NT2/D1 (cell line): Measurements from ENCODE around the gene LDLRAD4.

Source experiments
- DNase-seq: peaks from one replicate; pipeline ENCODE4 v3.0.0-alpha.2; 2011; ENCODE audit warnings: low read depth, low spot score
- H3K27me3 ChIP-seq: 2 replicates; pipeline ENCODE4 v1.6.0; 2011; ENCODE audit warnings: mild to moderate bottlenecking; ENCODE audit not compliant: insufficient read length, insufficient read depth
- H3K36me3 ChIP-seq: 2 replicates; pipeline ENCODE4 v1.6.1; 2011; ENCODE audit warnings: mild to moderate bottlenecking, low read length, mixed read lengths; ENCODE audit not compliant: insufficient read depth, insufficient read length
- H3K4me1 ChIP-seq: 2 replicates; pipeline ENCODE4 v1.5.1; 2011; ENCODE audit not compliant: insufficient read depth, insufficient read length
- H3K4me3 ChIP-seq: 2 replicates; pipeline ENCODE4 v1.5.1; 2011; ENCODE audit warnings: low read depth; ENCODE audit not compliant: insufficient read length
- H3K9ac ChIP-seq: 2 replicates; pipeline ENCODE4 v1.6.0; 2011; ENCODE audit warnings: low read depth; ENCODE audit not compliant: insufficient read length
- H3K9me3 ChIP-seq: 2 replicates; pipeline ENCODE4 v1.5.1; 2011; ENCODE audit warnings: mild to moderate bottlenecking, low read length; ENCODE audit not compliant: insufficient read depth
- SUZ12 ChIP-seq: IDR thresholded peaks from 2 replicates; pipeline ENCODE4 v1.6.1; 2011; ENCODE audit not compliant: insufficient read length, insufficient read depth; ENCODE audit errors: extremely low read depth
- YY1 ChIP-seq: IDR thresholded peaks from 2 replicates; pipeline ENCODE4 v1.6.1; 2011; ENCODE audit not compliant: insufficient read length, insufficient read depth
- ZNF274 ChIP-seq: IDR thresholded peaks from 2 replicates; pipeline ENCODE4 v1.6.1; 2011; ENCODE audit warnings: mild to moderate bottlenecking, low read depth, low read length

Gene LDLRAD4

GRCh38 chr18:13371689-13372418, 153.3 kb downstream of the LDLRAD4 start:
- Histone ChIP-seq H3K36me3 (no peaks in the 10 kb centered on the region), H3K4me3 (no peak overlapping the region), H3K9me3 (no peaks in the 10 kb centered on the region), H3K27me3 (no peaks in the 10 kb centered on the region), H3K4me1 (no peaks in the 10 kb centered on the region), H3K9ac (no peak overlapping the region)
- TF ChIP-seq SUZ12 (no peak), YY1 (no peak), ZNF274 (no peak)
- DNase-seq = no peak

- Histone ChIP-seq H3K4me3 (no peak overlapping the region), H3K4me1 (no peaks in the 10 kb centered on the region), H3K9me3 (no peaks in the 10 kb centered on the region), H3K27me3 (no peaks in the 10 kb centered on the region), H3K9ac (no peak overlapping the region), H3K36me3 (no peaks in the 10 kb centered on the region)
- DNase-seq = no peak
- TF ChIP-seq SUZ12 = no peak
- TF ChIP-seq YY1 = no peak
- no peak for TF ChIP-seq ZNF274
Measured at GRCh38 chr18:13372531-13372951, 154.0 kb downstream of the LDLRAD4 start.

GRCh38 chr18:13374096-13374467, 155.5 kb downstream of the LDLRAD4 start:
- no peak for DNase-seq
- H3K9ac ChIP-seq = no peak overlapping the region
- TF ChIP-seq ZNF274 = no peak
- TF ChIP-seq YY1 = no peak
- TF ChIP-seq SUZ12 = no peak
- no peaks in the 10 kb centered on the region for H3K9me3 ChIP-seq
- H3K36me3 ChIP-seq = no peaks in the 10 kb centered on the region
- no peak overlapping the region for H3K4me3 ChIP-seq
- H3K27me3 ChIP-seq = no peaks in the 10 kb centered on the region
- no peaks in the 10 kb centered on the region for H3K4me1 ChIP-seq

GRCh38 chr18:13374468-13375301, 156.1 kb downstream of the LDLRAD4 start:
- Histone ChIP-seq H3K36me3 (no peaks in the 10 kb centered on the region), H3K4me3 (no peak overlapping the region), H3K9me3 (no peaks in the 10 kb centered on the region), H3K4me1 (no peaks in the 10 kb centered on the region), H3K9ac (no peak overlapping the region), H3K27me3 (no peaks in the 10 kb centered on the region)
- DNase-seq = no peak
- TF ChIP-seq YY1 = no peak
- TF ChIP-seq ZNF274 = no peak
- TF ChIP-seq SUZ12 = no peak

- Histone ChIP-seq H3K4me3 (no peak overlapping the region), H3K36me3 (no peaks in the 10 kb centered on the region), H3K27me3 (no peaks in the 10 kb centered on the region), H3K9me3 (no peaks in the 10 kb centered on the region), H3K4me1 (peaks cover 3% of the 10 kb centered on the region), H3K9ac (no peak overlapping the region)
- TF ChIP-seq YY1 (no peak), ZNF274 (no peak), SUZ12 (no peak)
- no peak for DNase-seq
Measured at GRCh38 chr18:13375302-13376255, 157.0 kb downstream of the LDLRAD4 start.

- Histone ChIP-seq H3K9me3 (no peaks in the 10 kb centered on the region), H3K9ac (no peak overlapping the region), H3K27me3 (no peaks in the 10 kb centered on the region), H3K4me3 (no peak overlapping the region), H3K36me3 (no peaks in the 10 kb centered on the region), H3K4me1 (peaks cover 3% of the 10 kb centered on the region)
- no peak for TF ChIP-seq YY1
- TF ChIP-seq SUZ12 = no peak
- TF ChIP-seq ZNF274 = no peak
- DNase-seq = no peak
Measured at GRCh38 chr18:13376298-13376840, 157.8 kb downstream of the LDLRAD4 start.

- H3K4me1 ChIP-seq = peaks cover 3% of the 10 kb centered on the region
- H3K36me3 ChIP-seq = no peaks in the 10 kb centered on the region
- no peaks in the 10 kb centered on the region for H3K9me3 ChIP-seq
- H3K9ac ChIP-seq = no peak overlapping the region
- TF ChIP-seq ZNF274 (no peak), YY1 (no peak), SUZ12 (no peak)
- no peak for DNase-seq
- no peak overlapping the region for H3K4me3 ChIP-seq
- H3K27me3 ChIP-seq = no peaks in the 10 kb centered on the region
Measured at GRCh38 chr18:13376841-13377351, 158.3 kb downstream of the LDLRAD4 start.
